GM12892 (cell line): ENCODE measurements around the gene ATP6V0E1.

Source experiments
- POLR2A ChIP-seq: IDR thresholded peaks from 2 replicates; pipeline ENCODE4 v1.6.1; 2011; ENCODE audit warnings: low read depth, low read length, control low read depth
- POLR2AphosphoS5 ChIP-seq: IDR thresholded peaks from 2 replicates; pipeline ENCODE4 v1.6.1; 2011; ENCODE audit warnings: low read depth, low read length, control low read depth
- TAF1 ChIP-seq: IDR thresholded peaks from 2 replicates; pipeline ENCODE4 v1.6.1; 2011; ENCODE audit warnings: low read depth, mild to moderate bottlenecking, control low read depth, low read length, borderline replicate concordance

- TF ChIP-seq TAF1 = no peak
- TF ChIP-seq POLR2AphosphoS5 = no peak
- no peak for TF ChIP-seq POLR2A
Observed at GRCh38 chr5:172943283-172943841, 40.2 kb upstream of the ATP6V0E1 start.
